ENCODE measurements around the gene EIPR1.
A peak's percentile ranks its signal among the peaks of the same experiment; 100 is the strongest.

The EIPR1 gene

GRCh38 chr2:3303583-3304406 is 73.8 kb downstream of the EIPR1 start:
- peak; percentile 16 to 88 (median 75) for DNase-seq

DNA sequence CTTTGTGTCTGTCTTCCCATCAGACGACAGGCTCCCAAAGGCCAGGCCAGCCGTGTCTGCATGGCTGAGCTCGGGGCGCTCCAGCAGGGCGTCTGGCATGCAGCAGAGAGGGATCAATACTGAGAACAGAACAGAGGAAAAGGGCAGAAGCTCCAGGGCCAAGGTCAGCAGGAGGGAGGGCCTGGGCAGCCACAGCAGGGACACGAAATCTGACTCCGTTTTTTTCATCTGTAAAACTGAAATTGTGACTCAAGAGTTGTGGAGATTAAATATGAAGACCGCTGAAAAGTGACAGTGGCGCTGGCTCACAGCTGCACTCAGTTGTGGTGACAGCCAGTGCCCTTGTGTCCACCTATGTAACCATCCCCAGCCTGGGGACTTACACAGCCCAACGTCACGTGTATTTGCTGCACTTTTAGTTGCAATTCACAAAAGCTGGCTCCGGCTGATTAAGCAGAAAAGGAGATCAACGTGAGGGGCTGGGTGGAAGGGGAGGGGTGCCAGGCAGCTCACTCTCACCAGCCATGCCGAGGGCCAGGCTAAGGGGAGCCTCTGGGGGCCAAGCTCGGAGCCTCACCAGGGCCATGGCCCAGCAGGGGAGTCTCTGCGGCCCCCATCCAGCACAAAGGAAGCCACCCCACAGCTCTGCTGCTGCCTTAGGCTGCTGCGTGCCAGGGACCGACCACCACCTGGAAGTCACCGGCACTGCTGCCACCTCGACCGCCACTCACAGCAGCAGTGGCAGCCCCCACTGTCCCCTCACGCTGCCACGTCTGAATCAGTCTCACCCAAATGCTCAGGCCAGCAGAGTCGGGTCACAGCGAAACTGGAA is 74.7 kb downstream of the EIPR1 start:
- DNase-seq, result peak in 1 of 14 donors; percentile 27

GRCh38 chr2:3302421-3302750 is 75.2 kb downstream of the EIPR1 start:
- no peak for DNase-seq

- DNase-seq, result no peak
Observed at GRCh38 chr2:3301001-3301400, 76.6 kb downstream of the EIPR1 start.

GRCh38 chr2:3300224-3300995 is 77.2 kb downstream of the EIPR1 start:
- DNase-seq, result no peak

DNA sequence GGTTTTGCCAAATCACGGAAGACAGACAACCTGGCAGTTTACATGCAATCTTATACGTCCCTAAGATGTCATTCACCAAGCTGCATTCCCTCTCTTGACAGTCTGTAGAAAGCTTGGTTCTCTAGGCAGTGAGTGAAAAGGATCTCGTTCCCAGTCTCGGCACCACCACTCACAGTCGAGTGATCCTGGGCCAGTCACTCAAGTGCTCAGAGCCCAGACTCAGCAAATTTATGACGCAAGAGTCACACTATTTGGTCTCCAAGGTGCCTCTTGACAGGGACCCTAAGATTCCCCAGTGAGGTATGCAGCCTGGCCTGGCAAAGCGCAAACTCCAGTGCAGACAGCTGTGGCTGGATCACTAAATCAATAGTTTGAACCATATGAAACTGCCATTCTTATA is 77.9 kb downstream of the EIPR1 start:
- DNase-seq, result no peak

DNA sequence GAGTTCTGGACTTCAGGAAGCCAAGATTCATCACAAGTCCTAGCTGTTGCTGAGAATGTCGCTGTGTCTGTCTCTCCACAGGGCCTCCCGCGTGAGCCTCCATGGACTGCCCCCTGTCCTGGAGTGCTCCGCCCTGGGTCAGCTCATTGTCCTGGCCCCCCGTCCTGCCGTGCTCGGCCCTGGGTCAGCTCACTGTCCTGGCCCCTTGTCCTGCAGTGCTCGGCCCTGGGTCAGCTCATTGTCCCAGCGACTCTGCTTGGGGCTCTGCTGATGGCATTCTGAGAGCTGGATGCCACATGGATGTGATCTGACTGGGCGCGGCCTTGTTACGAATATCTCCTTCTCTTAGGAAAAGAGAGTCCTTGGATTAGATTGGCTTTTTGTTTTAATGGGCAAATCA is 78.5 kb downstream of the EIPR1 start:
- no peak for DNase-seq

DNA sequence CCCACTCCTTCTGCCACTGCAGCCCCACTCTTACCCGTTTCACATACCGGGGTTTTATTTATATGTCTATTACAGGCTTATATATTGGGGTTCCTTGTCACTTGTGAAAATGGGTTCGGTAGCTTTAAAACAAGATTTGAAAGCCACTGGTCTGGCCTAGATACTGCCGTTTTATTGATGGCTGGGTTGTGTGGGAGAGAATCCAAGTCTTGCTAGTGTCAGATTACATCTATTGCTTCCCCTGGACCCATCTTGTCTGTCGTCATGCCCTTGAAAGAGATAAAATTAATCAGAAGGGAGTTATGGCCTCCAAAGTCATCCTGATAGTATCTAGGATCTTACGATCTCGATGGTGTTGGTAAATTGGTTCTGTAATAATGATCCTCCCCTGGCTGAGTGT is 79.4 kb downstream of the EIPR1 start:
- DNase-seq, result no peak

DNA sequence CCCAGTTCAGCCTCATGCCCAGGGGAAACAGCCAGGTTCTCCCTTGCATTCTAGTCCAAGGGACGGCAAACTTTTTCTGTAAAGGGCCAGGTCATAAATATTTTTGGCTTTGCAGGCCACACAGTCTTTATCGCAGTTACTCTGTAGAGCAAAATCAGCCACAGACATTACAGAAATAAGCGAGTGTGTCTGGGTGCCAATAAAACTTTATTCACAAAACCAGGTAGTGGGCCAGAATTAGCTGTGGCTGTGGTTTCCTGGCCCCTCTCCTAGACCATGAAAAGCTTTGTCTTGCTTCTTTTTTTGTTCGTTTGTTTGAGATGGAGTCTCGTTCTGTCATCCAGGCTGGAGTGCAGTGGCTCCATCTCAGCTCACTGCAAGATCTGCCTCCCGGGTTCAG is 80.1 kb downstream of the EIPR1 start:
- no peak for DNase-seq

- no peak for DNase-seq
Observed at GRCh38 chr2:3296182-3296972, 81.2 kb downstream of the EIPR1 start.

DNA sequence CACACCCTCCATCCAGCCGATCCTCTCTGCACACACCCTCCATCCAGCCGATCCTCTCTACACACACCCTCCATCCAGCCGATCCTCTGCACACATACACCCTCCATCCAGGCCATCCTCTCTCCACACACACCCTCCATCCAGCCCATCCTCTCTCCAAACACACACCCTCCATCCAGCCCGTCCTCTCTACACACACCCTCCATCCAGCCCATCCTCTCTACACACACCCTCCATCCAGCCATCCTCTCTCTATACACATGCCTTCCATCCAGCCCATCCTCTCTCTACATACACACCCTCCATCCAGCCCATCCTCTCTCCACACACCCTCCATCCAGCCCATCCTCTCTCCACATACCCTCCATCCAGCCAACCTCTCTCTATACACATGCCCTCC is 83.1 kb downstream of the EIPR1 start:
- no peak for DNase-seq

GRCh38 chr2:3294069-3294468 is 83.5 kb downstream of the EIPR1 start:
- no peak for DNase-seq

GRCh38 chr2:3293221-3293620 is 84.4 kb downstream of the EIPR1 start:
- DNase-seq, result no peak

DNA sequence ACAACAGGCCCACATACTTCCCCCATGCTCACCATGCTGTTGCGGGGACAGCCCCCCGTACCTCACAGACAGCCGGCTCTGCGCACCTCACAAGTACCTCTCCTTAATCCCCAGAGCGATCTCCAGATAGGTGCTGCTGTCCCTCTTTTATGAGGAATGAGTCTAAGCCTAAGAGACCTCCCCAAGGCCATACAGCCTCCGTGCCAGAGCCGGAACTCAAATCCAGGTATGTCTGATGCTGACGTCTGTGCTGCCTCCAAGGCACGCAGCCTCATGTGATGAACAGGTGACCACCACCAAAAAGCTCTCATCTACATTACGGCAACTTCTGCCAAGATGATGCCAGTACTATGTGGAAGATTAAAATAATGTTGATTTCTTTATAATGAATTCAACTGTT is 85.2 kb downstream of the EIPR1 start:
- DNase-seq, result no peak

- DNase-seq, result no peak
Observed at GRCh38 chr2:3291750-3292149, 85.9 kb downstream of the EIPR1 start.

DNA sequence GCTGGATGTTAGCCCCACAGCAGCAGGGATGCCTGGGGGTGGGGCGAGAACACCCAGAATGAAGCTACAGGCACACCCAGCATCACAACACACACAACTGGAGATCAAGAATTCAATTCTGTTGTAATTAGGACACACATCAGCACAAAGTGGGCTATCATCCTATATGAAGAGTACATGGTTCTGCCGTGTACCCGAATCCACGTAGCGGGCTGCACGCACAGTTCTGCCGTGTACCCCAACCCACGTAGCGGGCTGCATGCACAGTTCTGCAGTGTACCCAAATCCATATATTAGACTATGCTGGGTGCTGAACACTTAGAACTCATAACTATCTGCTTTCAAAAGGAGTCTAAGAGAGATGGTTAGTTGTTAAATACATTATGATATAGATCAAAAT is 86.5 kb downstream of the EIPR1 start:
- no peak for DNase-seq

- DNase-seq, result no peak
Observed at GRCh38 chr2:3290655-3291054, 87.0 kb downstream of the EIPR1 start.

DNA sequence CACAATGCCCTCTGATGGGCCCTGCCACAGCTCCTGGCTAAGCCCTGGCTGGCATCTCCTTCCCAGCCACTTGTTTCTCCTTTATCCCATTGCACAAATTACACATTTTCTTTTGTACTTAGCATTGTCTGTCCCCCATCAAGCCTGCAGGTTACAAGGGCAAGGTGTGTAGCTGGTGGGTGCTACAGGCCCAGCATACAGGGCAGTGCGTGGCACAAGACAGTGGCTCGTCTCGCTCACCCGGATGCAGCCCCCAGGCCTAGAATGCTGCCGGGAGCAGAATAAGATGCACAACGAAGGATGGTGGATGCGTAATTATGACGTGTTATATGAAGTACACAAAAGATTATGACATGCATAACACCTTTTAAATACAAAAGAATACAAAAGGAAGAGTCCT is 87.6 kb downstream of the EIPR1 start:
- DNase-seq, result no peak

DNA sequence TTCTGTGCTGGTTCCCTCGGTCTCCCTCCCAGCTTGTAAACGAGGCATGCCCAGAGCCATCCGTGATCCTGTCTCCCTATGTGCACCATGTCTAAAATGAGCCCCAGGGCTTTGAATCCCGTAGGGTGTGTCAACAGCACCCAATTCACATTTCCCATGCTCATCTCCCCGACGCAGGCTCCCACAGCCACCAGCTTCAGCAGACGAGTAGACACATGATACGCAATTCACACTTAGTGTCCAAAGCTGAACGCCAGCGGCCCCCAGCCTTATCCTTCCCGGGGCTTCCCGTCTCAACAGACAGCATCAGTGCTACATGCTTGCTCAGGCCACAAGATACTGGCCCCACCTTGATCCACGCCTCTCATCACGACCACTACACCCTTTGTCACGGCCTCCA is 88.1 kb downstream of the EIPR1 start:
- DNase-seq, result no peak

DNA sequence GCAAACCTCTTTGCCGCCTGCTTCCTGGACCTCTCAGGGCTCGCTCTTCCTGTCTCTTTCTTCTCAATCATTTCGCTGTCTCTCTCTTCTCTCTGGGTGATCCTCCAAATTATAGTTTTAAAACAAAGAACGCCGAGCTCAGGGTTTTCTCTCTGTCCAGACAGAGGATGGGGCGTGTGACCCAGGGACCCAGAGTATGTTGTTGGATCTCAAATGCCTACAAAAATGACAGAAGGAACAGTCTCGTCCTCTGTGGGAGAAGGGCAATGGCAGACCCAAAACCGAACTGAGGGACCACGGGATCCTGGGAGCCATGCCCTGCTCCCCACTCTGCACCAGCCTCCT is 88.5 kb downstream of the EIPR1 start:
- DNase-seq, result no peak

DNA sequence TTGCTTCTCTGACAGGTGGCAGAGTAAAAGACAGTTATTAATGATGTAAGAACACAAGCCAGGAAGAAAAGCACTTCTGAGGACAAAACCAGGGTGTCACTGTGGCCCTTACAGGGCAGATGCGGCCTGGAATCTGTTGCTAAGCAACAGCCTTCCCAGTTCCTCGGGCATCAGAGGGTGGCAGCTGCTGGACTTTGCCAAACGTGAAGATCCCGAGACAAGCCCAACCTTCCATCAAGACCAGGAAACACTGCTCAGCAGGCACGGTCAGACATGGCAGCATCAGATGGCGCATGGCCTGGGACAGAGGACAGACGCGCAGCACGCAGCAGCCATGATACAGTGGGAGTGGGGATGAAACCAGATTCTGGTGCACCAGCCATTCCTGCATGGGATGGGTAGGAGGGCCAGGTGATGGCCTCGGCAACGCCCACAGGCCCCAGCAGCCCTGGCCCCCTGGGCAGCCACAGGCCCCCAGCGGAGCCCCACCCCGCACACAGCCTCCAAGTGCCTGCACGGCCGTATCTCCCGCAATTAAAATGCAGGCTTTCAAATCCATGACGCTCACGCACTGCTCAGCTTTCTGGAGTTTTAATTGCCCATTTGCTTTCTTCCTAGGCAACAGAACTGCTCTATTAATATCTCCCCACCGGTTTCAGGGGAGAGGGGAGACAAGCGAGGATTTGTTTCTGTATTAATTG is 89.0 kb downstream of the EIPR1 start:
- DNase-seq, result no peak

GRCh38 chr2:3287896-3288295 is 89.7 kb downstream of the EIPR1 start:
- DNase-seq, result no peak
